GM18499 (cell line): Measurements from ENCODE around the gene PMEPA1.

Source experiments
- ATAC-seq: cut with Tn5 transposase; IDR thresholded peaks from one replicate; pipeline ENCODE4 v1.9.1; 2021; ENCODE audit warnings: moderate number of reproducible peaks; ENCODE audit not compliant: insufficient read depth, unreplicated experiment

PMEPA1 gene

GRCh38 chr20:57696401-57696961, 13.3 kb downstream of the PMEPA1 start:
- no peak for ATAC-seq

- no peak for ATAC-seq
These were observed 13.9 kb downstream of the PMEPA1 start for GRCh38 chr20:57695940-57696339.

DNA sequence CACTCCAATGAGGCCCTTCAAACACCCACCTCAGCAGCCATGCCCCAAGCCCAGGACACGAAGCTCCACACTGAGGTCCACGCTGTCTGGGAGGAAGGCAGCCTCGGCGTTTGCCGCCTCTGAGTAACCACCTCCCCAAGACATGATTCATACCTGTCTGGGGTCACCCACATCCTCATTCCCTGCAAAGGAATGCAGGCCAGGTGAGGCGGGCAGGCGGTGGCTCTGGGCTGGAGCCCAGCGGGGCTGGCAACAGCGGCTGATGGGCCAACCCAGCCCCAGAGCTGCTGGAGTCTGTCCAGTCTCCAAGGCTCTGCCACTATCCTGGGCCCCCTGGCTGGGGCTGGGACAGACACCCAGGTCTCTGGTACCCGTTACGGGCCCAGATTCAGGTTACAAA, 14.8 kb downstream of the PMEPA1 start:
- ATAC-seq, result no peak

DNA sequence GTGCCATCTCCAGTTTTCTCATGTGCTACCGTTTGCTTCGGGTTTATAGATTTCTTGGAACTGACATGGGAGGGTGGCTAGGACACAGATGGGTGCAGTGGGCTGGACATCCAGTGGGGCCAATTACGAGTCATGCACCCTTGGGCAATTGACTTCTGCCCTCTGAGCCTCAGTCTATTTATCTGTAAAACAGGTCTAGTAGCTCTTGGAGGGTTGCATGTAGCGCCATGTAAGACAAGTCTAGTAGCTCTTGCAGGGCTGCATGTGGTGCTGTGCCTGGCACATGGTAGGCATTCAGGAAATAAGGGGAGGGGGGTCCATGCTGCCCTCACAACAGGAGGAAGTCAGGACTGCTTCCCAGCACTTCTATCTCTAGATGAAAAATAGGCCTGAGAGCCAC, 15.3 kb downstream of the PMEPA1 start:
- ATAC-seq, result no peak

- ATAC-seq, result no peak
These were observed 16.0 kb downstream of the PMEPA1 start for GRCh38 chr20:57693670-57694329.

- ATAC-seq, result no peak
These were observed 16.7 kb downstream of the PMEPA1 start for GRCh38 chr20:57693002-57693582.

DNA sequence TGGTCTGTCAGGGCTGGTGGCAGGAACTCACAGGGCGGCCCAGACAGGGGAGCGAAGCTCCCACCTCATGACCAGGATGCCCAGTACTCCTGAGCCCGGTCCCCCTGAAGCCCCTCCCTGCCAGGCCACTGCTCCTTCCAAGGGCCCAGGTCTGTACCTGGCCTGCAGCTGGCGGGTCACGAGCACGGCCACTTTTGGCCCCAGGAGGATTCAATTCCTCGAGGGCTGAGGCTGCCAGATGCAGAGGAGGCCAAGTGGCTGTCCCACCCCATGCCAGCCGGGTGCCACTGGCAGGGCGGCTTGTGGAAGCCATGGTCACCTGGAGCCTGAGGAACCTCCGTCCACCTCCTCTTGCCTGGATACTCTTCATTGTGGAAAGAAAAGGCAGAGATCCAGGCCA, 17.4 kb downstream of the PMEPA1 start:
- no peak for ATAC-seq

GRCh38 chr20:57691699-57692098, 18.1 kb downstream of the PMEPA1 start:
- no peak for ATAC-seq

GRCh38 chr20:57690525-57690924, 19.3 kb downstream of the PMEPA1 start:
- ATAC-seq, result no peak

GRCh38 chr20:57689745-57690481, 19.9 kb downstream of the PMEPA1 start:
- no peak for ATAC-seq

GRCh38 chr20:57688864-57689263, 21.0 kb downstream of the PMEPA1 start:
- ATAC-seq, result no peak

DNA sequence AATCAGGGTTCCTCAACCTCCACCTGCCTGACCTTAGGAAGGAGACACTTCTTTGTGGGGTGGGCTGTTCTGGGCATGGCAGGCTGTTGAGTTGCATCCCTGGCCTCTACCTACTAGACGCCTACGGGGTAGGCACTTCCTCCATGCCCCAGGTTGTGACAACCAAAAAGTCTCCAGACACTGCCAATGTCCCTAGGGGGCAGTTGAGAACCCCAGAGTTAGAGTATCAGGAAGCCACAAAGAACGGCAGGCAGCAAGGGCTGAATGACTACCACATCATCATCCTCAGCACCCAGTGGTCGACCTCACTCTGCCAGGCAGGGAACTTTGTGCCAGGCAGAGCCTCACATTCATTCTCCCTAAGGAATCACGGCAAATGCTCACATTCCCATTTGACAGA, 21.5 kb downstream of the PMEPA1 start:
- ATAC-seq, result no peak

DNA sequence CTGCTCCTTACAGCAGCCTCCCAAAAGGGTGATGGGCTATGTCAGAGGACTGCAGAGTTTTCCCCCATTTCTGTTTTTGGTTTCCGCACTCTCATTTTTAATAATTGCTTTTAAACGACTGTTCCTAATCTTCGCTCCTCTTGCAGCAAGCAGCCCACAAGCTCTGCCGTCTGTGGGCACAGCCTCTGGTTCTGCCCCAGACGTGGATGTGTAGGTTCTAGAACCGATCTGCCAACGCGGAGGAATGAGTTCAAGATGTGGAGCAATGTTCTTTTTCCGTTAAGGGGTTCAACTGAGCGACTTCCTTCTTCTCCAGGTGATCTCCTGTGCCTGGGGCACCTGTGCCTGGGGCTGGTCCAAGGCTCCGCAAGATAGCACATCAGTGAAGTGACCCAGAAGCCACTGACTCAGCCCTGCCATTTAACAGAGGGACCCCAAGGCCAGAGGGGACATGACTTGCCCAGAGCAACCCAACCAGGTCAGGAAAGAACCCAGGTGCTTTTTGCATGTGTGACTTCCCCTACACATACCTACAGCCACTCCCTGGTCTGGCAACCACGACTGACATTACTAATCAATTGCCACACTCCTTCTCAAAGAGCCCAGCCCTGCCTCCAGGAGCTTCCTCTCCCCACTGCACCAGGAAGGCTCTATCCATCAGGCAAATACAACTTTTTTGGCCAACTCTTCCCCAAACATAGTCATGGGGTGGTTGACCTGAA, 22.7 kb downstream of the PMEPA1 start:
- no peak for ATAC-seq

- ATAC-seq, result no peak
These were observed 24.6 kb downstream of the PMEPA1 start for GRCh38 chr20:57685146-57685758.

- ATAC-seq, result no peak
These were observed 25.0 kb downstream of the PMEPA1 start for GRCh38 chr20:57684808-57685140.

- ATAC-seq, result no peak
These were observed 25.7 kb downstream of the PMEPA1 start for GRCh38 chr20:57683881-57684807.

- no peak for ATAC-seq
These were observed 26.5 kb downstream of the PMEPA1 start for GRCh38 chr20:57683287-57683686.

- no peak for ATAC-seq
These were observed 27.4 kb downstream of the PMEPA1 start for GRCh38 chr20:57682184-57683101.
